ENCODE data around the gene SRRM5.

- no peak for TF ChIP-seq POLR2A (IDR thresholded peaks at IDR 0.05)
- TF ChIP-seq, protein P1, sequence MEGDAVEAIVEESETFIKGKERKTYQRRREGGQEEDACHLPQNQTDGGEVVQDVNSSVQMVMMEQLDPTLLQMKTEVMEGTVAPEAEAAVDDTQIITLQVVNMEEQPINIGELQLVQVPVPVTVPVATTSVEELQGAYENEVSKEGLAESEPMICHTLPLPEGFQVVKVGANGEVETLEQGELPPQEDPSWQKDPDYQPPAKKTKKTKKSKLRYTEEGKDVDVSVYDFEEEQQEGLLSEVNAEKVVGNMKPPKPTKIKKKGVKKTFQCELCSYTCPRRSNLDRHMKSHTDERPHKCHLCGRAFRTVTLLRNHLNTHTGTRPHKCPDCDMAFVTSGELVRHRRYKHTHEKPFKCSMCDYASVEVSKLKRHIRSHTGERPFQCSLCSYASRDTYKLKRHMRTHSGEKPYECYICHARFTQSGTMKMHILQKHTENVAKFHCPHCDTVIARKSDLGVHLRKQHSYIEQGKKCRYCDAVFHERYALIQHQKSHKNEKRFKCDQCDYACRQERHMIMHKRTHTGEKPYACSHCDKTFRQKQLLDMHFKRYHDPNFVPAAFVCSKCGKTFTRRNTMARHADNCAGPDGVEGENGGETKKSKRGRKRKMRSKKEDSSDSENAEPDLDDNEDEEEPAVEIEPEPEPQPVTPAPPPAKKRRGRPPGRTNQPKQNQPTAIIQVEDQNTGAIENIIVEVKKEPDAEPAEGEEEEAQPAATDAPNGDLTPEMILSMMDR (IDR thresholded peaks at IDR 0.05) = no peak
Observed at GRCh38 chr19:43606569-43607229, 5.2 kb upstream of the SRRM5 start.
